ENCODE data around the gene FASTK.

Gene FASTK

GRCh38 chr7:151123822-151124464, 43.3 kb upstream of the FASTK start:
- peak overlapping the region; percentile 55 to 67 (median 59) for H3K4me3 Mint-ChIP-seq
- H3K27ac Mint-ChIP-seq, result no peak overlapping the region
- H3K27me3 Mint-ChIP-seq (ENCODE audit: low read depth), result peaks cover 18% of the 10 kb centered on the region
- no peaks in the 10 kb centered on the region for H3K9me3 Mint-ChIP-seq
- TF ChIP-seq, protein P1, sequence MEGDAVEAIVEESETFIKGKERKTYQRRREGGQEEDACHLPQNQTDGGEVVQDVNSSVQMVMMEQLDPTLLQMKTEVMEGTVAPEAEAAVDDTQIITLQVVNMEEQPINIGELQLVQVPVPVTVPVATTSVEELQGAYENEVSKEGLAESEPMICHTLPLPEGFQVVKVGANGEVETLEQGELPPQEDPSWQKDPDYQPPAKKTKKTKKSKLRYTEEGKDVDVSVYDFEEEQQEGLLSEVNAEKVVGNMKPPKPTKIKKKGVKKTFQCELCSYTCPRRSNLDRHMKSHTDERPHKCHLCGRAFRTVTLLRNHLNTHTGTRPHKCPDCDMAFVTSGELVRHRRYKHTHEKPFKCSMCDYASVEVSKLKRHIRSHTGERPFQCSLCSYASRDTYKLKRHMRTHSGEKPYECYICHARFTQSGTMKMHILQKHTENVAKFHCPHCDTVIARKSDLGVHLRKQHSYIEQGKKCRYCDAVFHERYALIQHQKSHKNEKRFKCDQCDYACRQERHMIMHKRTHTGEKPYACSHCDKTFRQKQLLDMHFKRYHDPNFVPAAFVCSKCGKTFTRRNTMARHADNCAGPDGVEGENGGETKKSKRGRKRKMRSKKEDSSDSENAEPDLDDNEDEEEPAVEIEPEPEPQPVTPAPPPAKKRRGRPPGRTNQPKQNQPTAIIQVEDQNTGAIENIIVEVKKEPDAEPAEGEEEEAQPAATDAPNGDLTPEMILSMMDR (IDR thresholded peaks at IDR 0.05; ENCODE audit: unreplicated experiment in 3 of 3), result peak; percentile 96 to 99 (median 97)
- H3K36me3 Mint-ChIP-seq (ENCODE audit: low read depth), result peaks cover 57% of the 10 kb centered on the region
- peaks cover 29% of the 10 kb centered on the region for H3K4me1 Mint-ChIP-seq

GRCh38 chr7:151123158-151123821, 42.7 kb upstream of the FASTK start:
- H3K4me1 Mint-ChIP-seq, result peaks cover 24% of the 10 kb centered on the region
- H3K9me3 Mint-ChIP-seq, result no peaks in the 10 kb centered on the region
- no peak overlapping the region for H3K27ac Mint-ChIP-seq
- TF ChIP-seq, protein P1 (IDR thresholded peaks at IDR 0.05; ENCODE audit: unreplicated experiment in 3 of 3), result no peak
- H3K4me3 Mint-ChIP-seq, result peak overlapping the region in 1 of 3 experiments; percentile 4
- peaks cover 13% of the 10 kb centered on the region for H3K27me3 Mint-ChIP-seq (ENCODE audit: low read depth)
- peaks cover 57% of the 10 kb centered on the region for H3K36me3 Mint-ChIP-seq (ENCODE audit: low read depth)

- peaks cover 52% of the 10 kb centered on the region for H3K36me3 Mint-ChIP-seq (ENCODE audit: low read depth)
- H3K27ac Mint-ChIP-seq, result no peak overlapping the region
- H3K9me3 Mint-ChIP-seq, result no peaks in the 10 kb centered on the region
- H3K27me3 Mint-ChIP-seq (ENCODE audit: low read depth), result peaks cover 13% of the 10 kb centered on the region
- TF ChIP-seq, protein P1 (IDR thresholded peaks at IDR 0.05; ENCODE audit: unreplicated experiment in 3 of 3), result no peak
- H3K4me1 Mint-ChIP-seq, result peaks cover 24% of the 10 kb centered on the region
- H3K4me3 Mint-ChIP-seq, result no peak overlapping the region
Measured at GRCh38 chr7:151122796-151123157, 42.2 kb upstream of the FASTK start.

DNA sequence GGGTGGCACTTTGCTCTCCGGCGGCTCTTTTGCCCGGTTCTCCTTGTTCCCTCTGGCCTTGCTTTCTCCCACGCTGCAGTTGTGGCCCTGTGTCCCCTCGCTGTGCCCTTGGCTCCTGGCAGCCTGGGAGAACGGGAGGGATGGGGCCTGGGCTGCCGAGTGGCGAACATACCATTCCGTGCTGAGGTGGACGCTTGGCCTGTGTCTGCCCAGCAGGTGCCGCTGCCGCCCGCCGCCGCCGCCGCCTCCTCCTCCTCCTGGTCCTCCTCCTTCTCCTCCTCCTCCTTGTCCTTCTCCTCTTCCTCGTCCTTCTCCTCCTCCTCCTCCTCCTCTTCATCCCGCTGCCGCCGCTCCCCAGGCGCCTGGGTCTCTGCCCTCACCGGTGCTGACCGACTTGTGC, 41.7 kb upstream of the FASTK start:
- peaks cover 49% of the 10 kb centered on the region for H3K36me3 Mint-ChIP-seq (ENCODE audit: low read depth)
- peaks cover 13% of the 10 kb centered on the region for H3K27me3 Mint-ChIP-seq (ENCODE audit: low read depth)
- H3K9me3 Mint-ChIP-seq, result no peaks in the 10 kb centered on the region
- no peak overlapping the region for H3K27ac Mint-ChIP-seq
- H3K4me1 Mint-ChIP-seq, result peaks cover 19% of the 10 kb centered on the region
- TF ChIP-seq, protein P1 (IDR thresholded peaks at IDR 0.05; ENCODE audit: unreplicated experiment in 3 of 3), result peak; percentile 28 to 48 (median 41)
- H3K4me3 Mint-ChIP-seq, result no peak overlapping the region

DNA sequence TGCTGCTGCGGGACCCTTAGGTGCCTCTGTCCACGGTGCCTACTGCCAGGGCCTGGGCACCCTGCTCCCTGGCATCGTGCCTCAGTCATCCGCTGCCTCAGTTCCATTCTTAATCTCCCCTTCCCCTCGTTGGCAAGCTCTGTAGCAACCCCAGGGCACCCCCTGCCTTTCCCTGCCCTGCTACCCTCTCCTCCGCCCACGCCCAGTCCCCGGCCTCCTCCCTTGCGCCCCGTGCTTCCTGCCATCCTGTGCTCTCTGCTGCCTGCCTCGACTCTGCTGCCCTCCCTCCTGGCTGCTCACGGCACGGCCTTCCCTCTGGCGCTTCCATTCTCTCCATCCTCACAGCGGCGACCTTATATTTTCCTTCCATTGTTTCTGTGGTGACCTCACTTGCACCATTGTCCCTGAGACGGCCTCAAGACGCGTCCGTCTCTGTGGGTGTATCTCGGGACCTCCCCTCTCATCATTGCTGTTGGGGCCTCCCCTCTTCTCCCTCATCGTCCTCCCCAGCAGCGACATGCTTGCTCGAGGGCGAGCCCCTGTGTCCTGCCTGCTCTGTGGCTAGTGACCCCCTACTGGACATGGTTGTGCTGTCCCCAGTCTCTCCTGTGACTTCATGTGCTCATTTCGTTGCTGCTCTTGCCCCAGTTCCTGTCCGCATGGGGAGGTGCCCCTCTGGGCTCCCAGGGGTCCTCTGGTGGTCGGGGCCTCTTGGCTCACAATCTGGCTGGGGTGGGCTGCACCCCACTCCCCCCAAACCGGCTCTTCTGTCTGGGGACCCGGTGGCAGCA, 41.0 kb upstream of the FASTK start:
- Mint-ChIP-seq H3K36me3 (ENCODE audit: low read depth) (peaks cover 49% of the 10 kb centered on the region), H3K27ac (peak overlapping the region in 1 of 3 experiments; percentile 12), H3K4me1 (peaks cover 18% of the 10 kb centered on the region), H3K4me3 (no peak overlapping the region), H3K27me3 (ENCODE audit: low read depth) (peaks cover 13% of the 10 kb centered on the region), H3K9me3 (no peaks in the 10 kb centered on the region)
- TF ChIP-seq, protein P1 (IDR thresholded peaks at IDR 0.05; ENCODE audit: unreplicated experiment in 3 of 3), result no peak

Data from nephron (organoid).